NCI-H748 treated with DMSO at 0.1 percent for 48 hours (cell line): ENCODE measurements around the gene ANKRD34A.
"Not testable (repeated sequence)": the region's sequence is repeated elsewhere in the genome, so short reads cannot be mapped to it uniquely, and the experiment has no call there.

Experiments used
- DNase-seq: peaks from one replicate; lab custom pipeline; 2025; lab: John Stamatoyannopoulos, UW

Gene ANKRD34A

GRCh38 chr1:145942871-145943270 is 21.5 kb downstream of the ANKRD34A start:
- DNase-seq, result no peak

DNA sequence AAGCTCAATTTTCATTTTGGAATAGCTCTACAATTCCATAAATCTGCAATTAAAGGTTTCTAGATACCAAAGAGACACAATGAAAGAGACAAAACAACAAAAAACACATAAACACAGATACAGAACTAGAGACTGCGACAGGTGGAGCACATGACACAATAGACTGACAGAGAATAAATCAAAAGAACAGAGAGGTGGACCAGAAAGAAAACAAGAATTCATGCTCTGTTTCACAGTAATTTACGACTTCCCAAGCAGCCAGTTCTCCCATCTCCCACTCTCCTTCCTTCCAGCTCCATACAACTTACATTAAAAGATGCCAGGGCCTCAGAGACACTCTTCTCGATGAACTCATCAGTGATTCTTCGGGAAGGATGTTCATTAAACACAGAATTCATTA is 22.0 kb downstream of the ANKRD34A start:
- no peak for DNase-seq

GRCh38 chr1:145937436-145937835 is 26.9 kb downstream of the ANKRD34A start:
- DNase-seq, result no peak

GRCh38 chr1:145936247-145936646 is 28.1 kb downstream of the ANKRD34A start:
- no peak for DNase-seq

DNA sequence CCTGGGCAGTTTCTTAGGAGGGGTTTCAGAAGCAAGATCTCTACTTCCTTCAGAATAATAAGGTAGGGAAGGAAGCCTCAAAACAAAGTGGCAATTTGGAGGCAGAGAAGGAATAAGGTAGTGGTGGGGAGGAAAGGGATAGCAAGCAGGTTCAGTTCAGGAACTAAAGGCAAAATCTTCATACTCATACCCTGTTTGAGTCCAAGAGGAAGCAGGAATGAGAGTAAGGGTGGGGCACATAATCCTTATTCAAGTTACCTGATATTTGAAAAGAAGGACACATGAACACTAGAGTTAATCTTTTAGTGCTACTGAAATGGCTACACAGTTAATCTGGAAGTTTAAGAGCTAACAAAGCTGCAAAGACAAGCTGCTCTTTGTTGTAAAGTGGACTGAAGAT is 28.7 kb downstream of the ANKRD34A start:
- no peak for DNase-seq

GRCh38 chr1:145932522-145933009 is 31.8 kb downstream of the ANKRD34A start:
- not testable (repeated sequence) for DNase-seq

DNA sequence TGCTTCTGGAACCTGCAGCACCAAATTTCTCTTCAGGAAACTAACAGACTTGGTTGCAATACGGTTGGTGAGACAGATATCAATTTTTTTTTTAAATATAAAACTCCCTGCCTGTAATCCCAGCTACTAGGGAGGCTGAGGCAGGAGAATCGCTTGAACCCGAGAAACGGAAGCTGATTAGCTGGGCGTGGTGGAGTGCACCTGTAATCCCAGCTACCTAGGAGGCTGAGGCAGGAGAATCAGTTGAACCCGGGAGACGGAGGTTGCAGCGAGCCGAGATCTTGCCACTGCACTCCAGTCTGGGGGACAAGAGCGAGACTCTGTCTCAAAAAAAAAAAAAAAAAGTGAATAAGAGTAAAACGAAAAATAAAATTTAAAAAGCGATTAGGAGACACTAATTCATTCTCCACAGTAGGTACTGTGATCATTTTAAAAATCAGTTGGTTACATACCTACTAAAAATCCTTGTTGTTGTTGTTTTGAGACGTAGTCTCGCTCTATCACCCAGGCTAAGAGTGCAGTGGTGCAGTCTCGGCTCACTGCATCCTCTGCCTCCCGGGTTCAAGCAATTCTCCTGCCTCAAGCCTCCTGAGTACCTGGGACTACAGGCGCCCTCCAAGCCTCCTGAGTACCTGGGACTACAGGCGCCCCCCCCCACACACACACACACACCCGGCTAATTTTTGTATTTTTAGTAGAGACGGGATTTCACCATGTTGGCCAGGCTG is 36.3 kb downstream of the ANKRD34A start:
- DNase-seq, result no peak

GRCh38 chr1:145927063-145927886 is 37.1 kb downstream of the ANKRD34A start, which contains the start of gene RBM8A:
TSS of gene RBM8A (minus strand) at chr1:145927484. CDS start at chr1:145927426, 58 bp downstream.
- DNase-seq, result peak; percentile 98

GRCh38 chr1:145926686-145927062 is 37.7 kb downstream of the ANKRD34A start:
- no peak for DNase-seq

- no peak for DNase-seq
Observed at GRCh38 chr1:145922266-145922665, 42.1 kb downstream of the ANKRD34A start.

DNA sequence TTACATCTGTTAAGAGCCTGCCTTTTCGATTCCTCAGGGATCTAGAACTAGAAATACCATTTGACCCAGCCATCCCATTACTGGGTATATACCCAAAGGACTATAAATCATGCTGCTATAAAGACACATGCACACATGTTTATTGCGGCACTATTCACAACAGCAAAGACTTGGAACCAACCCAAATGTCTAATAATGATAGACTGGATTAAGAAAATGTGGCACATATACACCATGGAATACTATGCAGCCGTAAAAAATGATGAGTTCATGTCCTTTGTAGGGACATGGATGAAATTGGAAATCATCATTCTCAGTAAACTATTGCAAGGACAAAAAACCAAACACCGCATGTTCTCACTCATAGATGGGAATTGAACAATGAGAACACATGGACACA is 44.1 kb downstream of the ANKRD34A start:
- not testable (repeated sequence) for DNase-seq

GRCh38 chr1:145918992-145919939 is 45.1 kb downstream of the ANKRD34A start:
- DNase-seq, result peak; percentile 14

GRCh38 chr1:145918144-145918991 is 46.0 kb downstream of the ANKRD34A start, which contains the start of gene PEX11B:
TSS of gene PEX11B (minus strand) at chr1:145918717. CDS start at chr1:145918688, 29 bp downstream.
- peak; percentile 67 for DNase-seq

- no peak for DNase-seq
Observed at GRCh38 chr1:145917595-145917994, 46.8 kb downstream of the ANKRD34A start.

DNA sequence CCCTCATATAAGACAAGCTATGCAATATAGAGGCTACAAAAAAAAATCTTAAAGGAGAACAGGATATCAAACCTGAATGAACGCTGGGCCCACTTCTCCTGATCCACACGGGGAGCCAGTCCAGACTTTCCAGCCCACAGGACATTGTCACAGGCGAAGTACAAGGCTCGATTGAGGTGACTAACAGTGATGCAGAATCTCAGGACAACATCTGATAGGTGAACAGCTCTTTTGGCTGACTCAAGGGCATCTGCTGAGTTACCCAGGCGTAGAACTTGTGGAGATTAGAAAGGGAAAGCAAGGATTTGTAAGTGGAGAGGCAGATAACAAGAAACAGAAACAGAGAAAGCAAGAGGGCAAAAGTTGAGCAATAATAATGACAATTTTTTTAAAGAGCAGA is 47.6 kb downstream of the ANKRD34A start:
- DNase-seq, result no peak

GRCh38 chr1:145912128-145912641 is 52.2 kb downstream of the ANKRD34A start:
- no peak for DNase-seq
